Adipocyte (in vitro differentiated cells): ENCODE results near the gene SPACA4.

Experiments
- DNase-seq: peaks from one replicate; pipeline ENCODE4 v3.0.0-alpha.2; 2015; ENCODE audit warnings: low read depth
- H3K27me3 ChIP-seq: replicated peaks from 2 replicates; pipeline ENCODE4 v1.7.0; 2013; ENCODE audit warnings: mild to moderate bottlenecking, low read length, moderate library complexity; ENCODE audit not compliant: control insufficient read depth, insufficient read depth
- H3K36me3 ChIP-seq: 2 replicates; pipeline ENCODE4 v1.7.0; 2013; ENCODE audit warnings: low read length, mild to moderate bottlenecking, moderate library complexity; ENCODE audit not compliant: control insufficient read depth, insufficient read depth, severe bottlenecking
- H3K4me1 ChIP-seq: 2 replicates; pipeline ENCODE4 v1.7.0; 2013; ENCODE audit warnings: mild to moderate bottlenecking, low read length, moderate library complexity; ENCODE audit not compliant: control insufficient read depth, insufficient read depth
- H3K4me3 ChIP-seq: 2 replicates; pipeline ENCODE4 v1.7.0; 2013; ENCODE audit warnings: mild to moderate bottlenecking, low read length, moderate library complexity
- H3K9ac ChIP-seq: 2 replicates; pipeline ENCODE4 v1.7.0; 2013; ENCODE audit warnings: mild to moderate bottlenecking, low read length, moderate library complexity
- H3K9me3 ChIP-seq: 2 replicates; pipeline ENCODE4 v1.7.0; 2013; ENCODE audit warnings: mild to moderate bottlenecking, low read length, moderate library complexity; ENCODE audit not compliant: control insufficient read depth

Gene SPACA4, protein sequence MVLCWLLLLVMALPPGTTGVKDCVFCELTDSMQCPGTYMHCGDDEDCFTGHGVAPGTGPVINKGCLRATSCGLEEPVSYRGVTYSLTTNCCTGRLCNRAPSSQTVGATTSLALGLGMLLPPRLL

DNA sequence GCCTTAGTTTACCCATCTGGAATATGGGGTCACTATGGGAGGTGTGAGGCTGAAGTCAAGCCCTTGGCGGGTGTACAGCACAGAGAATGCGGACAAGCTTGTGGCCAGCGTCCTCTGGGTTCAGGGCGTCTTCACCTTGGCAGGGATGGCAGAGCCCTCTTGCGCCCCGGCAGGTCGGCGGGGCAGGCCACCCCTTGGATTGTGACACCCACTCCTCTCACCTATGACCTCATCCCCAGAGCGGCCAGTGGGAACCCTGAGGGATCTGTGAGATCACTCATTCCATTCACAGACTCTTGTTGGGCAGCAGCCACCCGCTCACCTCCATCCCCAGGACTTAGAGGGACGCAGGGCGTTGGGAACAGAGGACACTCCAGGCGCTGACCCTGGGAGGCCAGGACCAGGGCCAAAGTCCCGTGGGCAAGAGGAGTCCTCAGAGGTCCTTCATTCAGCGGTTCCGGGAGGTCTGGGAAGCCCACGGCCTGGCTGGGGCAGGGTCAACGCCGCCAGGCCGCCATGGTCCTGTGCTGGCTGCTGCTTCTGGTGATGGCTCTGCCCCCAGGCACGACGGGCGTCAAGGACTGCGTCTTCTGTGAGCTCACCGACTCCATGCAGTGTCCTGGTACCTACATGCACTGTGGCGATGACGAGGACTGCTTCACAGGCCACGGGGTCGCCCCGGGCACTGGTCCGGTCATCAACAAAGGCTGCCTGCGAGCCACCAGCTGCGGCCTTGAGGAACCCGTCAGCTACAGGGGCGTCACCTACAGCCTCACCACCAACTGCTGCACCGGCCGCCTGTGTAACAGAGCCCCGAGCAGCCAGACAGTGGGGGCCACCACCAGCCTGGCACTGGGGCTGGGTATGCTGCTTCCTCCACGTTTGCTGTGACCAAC is at the start of gene SPACA4:
SPACA4 (plus strand) TSS at position 280 of the 896 bp plus-strand sequence; CDS start at position 517, 237 bp downstream.
- DNase-seq, result no peak
- no peaks in the 10 kb centered on the region for H3K9me3 ChIP-seq
- H3K27me3 ChIP-seq, result peaks cover 4% of the 10 kb centered on the region
- no peak within 1 kb of the TSS for H3K4me3 ChIP-seq
- H3K9ac ChIP-seq, result no peak within 1 kb of the TSS
- H3K36me3 ChIP-seq, result no peaks in the 10 kb centered on the region
- no peaks in the 10 kb centered on the region for H3K4me1 ChIP-seq

DNA sequence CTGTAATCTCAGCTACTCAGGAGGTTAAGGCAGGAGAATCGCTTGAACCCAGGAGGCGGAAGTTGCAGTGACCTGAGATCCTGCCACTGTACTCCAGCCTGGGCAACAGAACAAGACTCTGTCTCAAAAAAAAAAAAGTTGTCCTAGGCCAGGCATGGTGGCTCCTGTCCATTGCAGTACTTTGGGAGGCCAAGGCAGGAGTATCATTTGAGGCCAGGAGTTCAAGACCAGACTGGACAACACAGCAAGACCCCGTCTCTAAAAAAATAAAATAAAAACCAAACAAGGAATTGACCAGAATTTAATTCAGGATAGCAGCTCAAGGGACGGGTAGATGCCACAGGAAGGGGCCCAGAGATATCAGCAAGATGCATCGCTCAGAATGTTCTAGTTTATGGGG is 49.7 kb upstream of the SPACA4 start:
- Histone ChIP-seq H3K9me3 (no peaks in the 10 kb centered on the region), H3K27me3 (no peaks in the 10 kb centered on the region), H3K9ac (no peak overlapping the region), H3K4me3 (no peak overlapping the region), H3K36me3 (no peaks in the 10 kb centered on the region), H3K4me1 (peaks cover 20% of the 10 kb centered on the region)
- no peak for DNase-seq

DNA sequence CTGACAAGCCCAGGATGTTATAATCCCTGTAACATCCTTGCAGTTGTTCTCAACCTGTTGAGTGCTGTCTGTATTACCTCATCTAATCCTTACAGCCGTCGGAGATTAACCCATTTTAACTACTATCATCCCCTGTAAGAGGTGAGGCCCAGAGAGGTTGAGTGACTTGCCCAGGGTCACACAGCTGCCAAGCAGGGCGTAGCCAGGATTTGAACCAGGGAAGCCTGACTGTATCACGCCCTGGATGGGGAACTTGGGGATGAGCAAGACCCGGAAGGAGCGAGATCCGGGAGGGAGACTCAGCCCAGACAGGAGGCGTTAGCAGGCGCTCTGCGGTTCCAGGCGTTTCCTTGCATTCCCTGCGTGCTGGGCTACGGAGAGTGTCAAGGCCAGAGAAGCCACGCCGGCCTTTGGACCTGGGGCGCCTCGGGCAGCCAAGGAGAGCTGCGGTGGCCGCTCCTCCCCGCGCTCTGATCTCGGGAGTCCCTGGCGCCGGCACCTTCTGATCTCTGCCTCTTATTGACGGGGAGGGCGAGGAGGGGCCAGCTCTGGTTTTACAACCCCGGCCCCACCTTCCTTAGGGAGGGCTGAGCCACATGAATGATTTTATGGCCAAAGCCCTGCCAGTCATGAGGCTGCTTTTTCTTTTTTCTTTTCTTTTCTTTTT is 48.4 kb upstream of the SPACA4 start:
- DNase-seq, result peak; percentile 11
- Histone ChIP-seq H3K9me3 (no peaks in the 10 kb centered on the region), H3K4me3 (no peak overlapping the region), H3K27me3 (no peaks in the 10 kb centered on the region), H3K9ac (peak overlapping the region; percentile 11), H3K36me3 (no peaks in the 10 kb centered on the region), H3K4me1 (peaks cover 27% of the 10 kb centered on the region)

DNA sequence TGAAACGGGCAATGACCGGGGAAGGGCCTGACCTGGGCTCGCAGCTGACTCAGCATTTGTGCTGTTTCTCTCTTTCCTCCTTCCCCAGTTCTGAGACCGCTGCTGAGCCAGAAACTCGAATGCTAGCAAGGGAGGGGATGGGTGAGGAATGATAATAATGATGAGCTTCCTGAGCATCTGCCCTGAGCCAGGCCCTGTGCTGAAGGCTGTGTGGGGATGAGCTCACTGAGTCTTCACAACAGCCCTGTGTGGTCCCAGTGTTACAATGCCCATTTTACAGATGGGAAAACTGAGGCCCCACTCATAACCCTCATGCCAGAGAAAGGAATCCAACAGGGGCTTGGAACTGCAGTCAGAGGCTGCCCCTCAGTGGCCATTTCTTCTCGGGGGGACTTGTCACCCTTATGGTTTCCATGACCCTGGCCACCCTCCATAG is 46.4 kb upstream of the SPACA4 start:
- no peak for DNase-seq
- H3K9me3 ChIP-seq, result no peaks in the 10 kb centered on the region

DNA sequence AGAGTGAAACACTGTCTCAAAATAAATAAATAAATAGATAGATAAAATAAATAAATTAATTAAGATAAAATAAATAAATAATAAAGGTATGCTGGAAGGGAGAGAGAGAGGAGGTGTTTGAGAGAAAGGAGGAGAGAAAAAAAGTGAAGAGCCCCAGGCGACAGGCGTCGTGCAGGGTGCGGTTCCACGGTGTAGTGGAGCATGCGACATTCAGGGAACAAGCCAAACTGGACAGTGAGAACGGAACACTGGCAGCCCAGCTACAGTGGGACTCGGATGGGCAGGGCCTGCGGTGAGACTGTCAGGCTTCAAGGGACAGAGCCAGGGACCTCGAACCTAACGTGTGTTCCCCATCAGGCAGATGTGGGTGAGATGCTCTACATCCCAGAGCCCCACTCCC is 45.1 kb upstream of the SPACA4 start:
- Histone ChIP-seq H3K36me3 (no peaks in the 10 kb centered on the region), H3K4me3 (no peak overlapping the region), H3K9ac (no peak overlapping the region), H3K9me3 (no peaks in the 10 kb centered on the region), H3K27me3 (no peaks in the 10 kb centered on the region), H3K4me1 (peaks cover 14% of the 10 kb centered on the region)
- DNase-seq, result no peak

More for the DNA sequence above, 46.4 kb upstream of the SPACA4 start:
- no peak overlapping the region for H3K4me3 ChIP-seq
- H3K4me1 ChIP-seq, result peaks cover 21% of the 10 kb centered on the region
- H3K9ac ChIP-seq, result no peak overlapping the region
- no peaks in the 10 kb centered on the region for H3K27me3 ChIP-seq
- no peaks in the 10 kb centered on the region for H3K36me3 ChIP-seq

DNA sequence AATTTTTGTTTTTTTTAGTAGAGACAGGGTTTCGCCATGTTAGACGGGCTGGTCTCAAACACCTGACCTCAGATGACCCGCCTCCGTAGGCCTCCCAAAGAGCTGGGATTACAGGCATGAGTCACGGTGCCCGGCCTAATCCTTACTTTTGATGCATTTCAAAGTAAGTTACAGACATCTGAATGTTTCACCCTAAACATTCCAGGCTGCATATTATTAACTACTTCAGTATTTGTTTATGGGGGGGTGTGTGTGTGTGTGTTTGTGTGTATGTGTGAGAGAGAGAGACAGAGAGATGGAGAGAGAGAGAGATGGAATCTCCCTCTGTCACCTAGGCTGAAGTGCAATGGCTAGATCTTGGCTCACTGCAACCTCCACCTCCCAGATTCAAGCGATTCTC is 41.5 kb upstream of the SPACA4 start:
- Histone ChIP-seq H3K36me3 (no peaks in the 10 kb centered on the region), H3K4me3 (no peak overlapping the region), H3K27me3 (no peaks in the 10 kb centered on the region), H3K4me1 (peaks cover 21% of the 10 kb centered on the region), H3K9ac (no peak overlapping the region), H3K9me3 (no peaks in the 10 kb centered on the region)
- peak; percentile 72 for DNase-seq

DNA sequence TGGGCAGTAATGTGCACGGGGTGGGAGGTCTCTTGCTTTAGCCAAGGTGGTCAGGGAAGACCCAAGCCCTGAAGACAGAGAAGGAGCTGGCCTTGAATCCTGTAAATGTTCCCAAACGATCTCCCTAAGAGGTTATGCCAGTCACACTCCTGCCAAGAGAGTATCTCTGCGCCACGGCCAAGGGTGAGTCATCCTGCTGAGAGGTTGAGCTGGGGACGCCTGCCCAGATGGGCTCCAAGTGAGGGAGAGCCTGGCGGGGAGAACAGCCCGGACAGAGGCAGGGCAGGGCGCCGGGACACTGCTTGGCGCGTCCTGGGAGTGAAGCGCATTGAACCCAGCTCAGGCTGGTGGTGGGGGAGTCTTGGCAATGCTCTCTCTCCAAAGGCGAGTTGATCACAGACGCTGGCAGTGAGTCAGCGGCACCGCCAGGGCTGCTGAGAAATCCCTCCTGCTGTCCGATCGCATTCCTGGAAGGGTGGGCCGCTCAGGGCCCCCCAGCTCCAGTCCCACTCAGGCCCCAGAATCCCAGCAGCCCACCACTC is 38.1 kb upstream of the SPACA4 start:
- DNase-seq, result peak; percentile 96
- Histone ChIP-seq H3K4me3 (peak overlapping the region; percentile 56), H3K27me3 (no peaks in the 10 kb centered on the region), H3K4me1 (peaks cover 14% of the 10 kb centered on the region), H3K9ac (peak overlapping the region; percentile 71), H3K36me3 (no peaks in the 10 kb centered on the region), H3K9me3 (no peaks in the 10 kb centered on the region)

DNA sequence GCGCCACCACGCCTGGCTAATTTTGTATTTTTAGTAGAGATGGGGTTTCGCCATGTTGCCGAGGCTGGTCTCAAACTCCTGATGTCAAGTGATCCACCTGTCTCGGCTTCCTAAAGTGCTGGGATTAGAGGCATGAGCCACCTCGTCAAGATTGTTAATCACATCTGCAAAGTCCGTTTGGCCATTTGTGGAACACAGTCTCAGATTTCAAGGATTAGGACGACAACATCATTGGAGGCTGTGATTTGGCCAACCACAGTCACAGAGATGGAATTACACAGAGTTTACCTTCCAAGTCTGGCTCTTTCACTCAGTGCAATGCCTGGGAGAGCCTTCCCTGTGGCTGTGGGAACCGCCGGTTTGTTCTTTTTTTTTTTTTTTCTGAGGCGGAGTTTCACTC is 36.7 kb upstream of the SPACA4 start:
- DNase-seq, result peak; percentile 20
- no peak overlapping the region for H3K4me3 ChIP-seq
- peaks cover 14% of the 10 kb centered on the region for H3K4me1 ChIP-seq
- H3K27me3 ChIP-seq, result no peaks in the 10 kb centered on the region
- no peaks in the 10 kb centered on the region for H3K9me3 ChIP-seq
- H3K36me3 ChIP-seq, result no peaks in the 10 kb centered on the region
- H3K9ac ChIP-seq, result no peak overlapping the region

DNA sequence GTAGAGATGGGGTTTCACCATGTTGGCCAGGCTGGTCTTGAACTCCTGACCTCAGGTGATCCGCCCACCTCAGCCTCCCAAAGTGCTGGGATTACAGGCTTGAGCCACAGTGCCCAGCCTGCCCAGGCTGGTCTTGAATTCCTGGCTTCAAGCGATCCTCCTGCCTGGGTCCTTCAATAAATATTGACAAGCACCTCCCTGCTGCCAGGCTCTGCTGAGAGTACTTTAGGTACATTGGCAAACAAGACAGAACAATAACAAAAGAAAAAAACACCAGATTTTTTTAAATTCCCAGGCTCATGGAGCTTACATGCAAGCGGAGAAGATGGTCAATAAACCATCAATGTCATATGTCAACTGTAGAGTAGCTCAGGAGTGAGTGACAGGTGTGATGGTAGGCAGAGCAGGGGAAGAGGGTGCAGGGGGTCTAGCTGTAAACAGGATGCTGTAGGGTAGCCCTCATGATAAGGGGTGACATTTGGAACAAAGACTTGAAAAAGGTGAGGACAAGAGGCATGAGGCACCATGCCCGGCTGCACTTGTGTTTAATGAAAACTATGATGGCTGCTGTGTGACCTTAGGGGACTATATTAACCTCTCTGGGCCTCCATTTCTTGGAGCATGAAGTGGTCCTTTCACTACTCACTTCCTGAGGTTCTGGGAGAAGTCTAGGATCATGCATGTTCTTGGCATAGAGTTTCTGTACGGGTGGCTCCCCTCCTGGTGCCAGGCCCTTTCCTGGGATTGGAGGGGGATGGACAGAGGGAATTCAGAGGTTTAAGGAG is 35.0 kb upstream of the SPACA4 start:
- Histone ChIP-seq H3K9me3 (no peaks in the 10 kb centered on the region), H3K27me3 (no peaks in the 10 kb centered on the region), H3K9ac (no peak overlapping the region), H3K36me3 (no peaks in the 10 kb centered on the region), H3K4me3 (no peak overlapping the region), H3K4me1 (peaks cover 14% of the 10 kb centered on the region)
- no peak for DNase-seq

DNA sequence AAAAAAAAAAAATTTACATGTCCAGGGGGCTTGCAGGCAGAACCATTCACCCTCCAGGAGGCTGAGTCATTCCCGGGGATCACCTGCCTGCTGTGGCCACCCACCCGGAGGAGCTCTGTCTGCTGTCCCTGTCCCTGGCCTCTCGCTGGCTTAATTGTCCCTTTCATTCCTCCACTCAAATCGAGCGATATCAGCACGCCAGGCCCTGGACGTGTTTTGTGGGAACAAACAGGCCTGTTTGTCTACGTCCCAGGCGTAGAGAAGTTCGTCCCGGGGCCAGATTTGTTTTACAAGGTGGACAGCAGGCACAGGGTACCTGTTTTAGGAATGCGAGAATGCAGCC is 33.4 kb upstream of the SPACA4 start:
- Histone ChIP-seq H3K36me3 (no peaks in the 10 kb centered on the region), H3K4me3 (no peak overlapping the region), H3K4me1 (peaks cover 6% of the 10 kb centered on the region), H3K27me3 (no peaks in the 10 kb centered on the region), H3K9ac (no peak overlapping the region), H3K9me3 (no peaks in the 10 kb centered on the region)
- no peak for DNase-seq
